HG03108 (cell line): Measurements from ENCODE around the gene CDPF1.

ENCODE experiments used
- ATAC-seq: cut with Tn5 transposase; IDR thresholded peaks from one replicate; pipeline ENCODE4 v1.9.1; 2021; ENCODE audit warnings: moderate library complexity; ENCODE audit not compliant: unreplicated experiment

CDPF1 gene

GRCh38 chr22:46259374-46259773 is 9.3 kb upstream of the CDPF1 start:
- ATAC-seq = no peak

GRCh38 chr22:46256358-46256958 is 6.4 kb upstream of the CDPF1 start:
- ATAC-seq = no peak

- ATAC-seq = no peak
Measured at GRCh38 chr22:46251816-46252380, 1.8 kb upstream of the CDPF1 start.

- no peak for ATAC-seq
Measured at GRCh38 chr22:46251266-46251665, 1.2 kb upstream of the CDPF1 start.

- peak; percentile 5 for ATAC-seq
Measured at GRCh38 chr22:46250783-46251125, 661 bp upstream of the CDPF1 start.

GRCh38 chr22:46247443-46247975 is 2.6 kb downstream of the CDPF1 start:
- no peak for ATAC-seq

- no peak for ATAC-seq
Measured at GRCh38 chr22:46246178-46246577, 3.9 kb downstream of the CDPF1 start.

GRCh38 chr22:46245511-46245910 is 4.6 kb downstream of the CDPF1 start:
- ATAC-seq = no peak

GRCh38 chr22:46244771-46245170 is 5.3 kb downstream of the CDPF1 start:
- no peak for ATAC-seq

- ATAC-seq = no peak
Measured at GRCh38 chr22:46242076-46242475, 8.0 kb downstream of the CDPF1 start.

- no peak for ATAC-seq
Measured at GRCh38 chr22:46241396-46242007, 8.6 kb downstream of the CDPF1 start.

- no peak for ATAC-seq
Measured at GRCh38 chr22:46240907-46241306, 9.2 kb downstream of the CDPF1 start.

GRCh38 chr22:46240506-46240905 is 9.6 kb downstream of the CDPF1 start:
- no peak for ATAC-seq

- no peak for ATAC-seq
Measured at GRCh38 chr22:46240073-46240472, 10.0 kb downstream of the CDPF1 start.

- ATAC-seq = no peak
Measured at GRCh38 chr22:46239261-46240048, 10.6 kb downstream of the CDPF1 start.

- no peak for ATAC-seq
Measured at GRCh38 chr22:46238541-46238940, 11.6 kb downstream of the CDPF1 start.

- ATAC-seq = no peak
Measured at GRCh38 chr22:46237453-46238124, 12.5 kb downstream of the CDPF1 start.

GRCh38 chr22:46234969-46235368 is 15.1 kb downstream of the CDPF1 start:
- ATAC-seq = no peak

GRCh38 chr22:46233231-46233630 is 16.9 kb downstream of the CDPF1 start:
- ATAC-seq = no peak

GRCh38 chr22:46230262-46230901 is 19.7 kb downstream of the CDPF1 start:
- no peak for ATAC-seq

- ATAC-seq = no peak
Measured at GRCh38 chr22:46229701-46230100, 20.4 kb downstream of the CDPF1 start.
